ENCODE data around the gene ARHGEF3.
"Not testable (repeated sequence)": the region's sequence is repeated elsewhere in the genome, so short reads cannot be mapped to it uniquely, and the experiment has no call there.

Gene ARHGEF3

DNA sequence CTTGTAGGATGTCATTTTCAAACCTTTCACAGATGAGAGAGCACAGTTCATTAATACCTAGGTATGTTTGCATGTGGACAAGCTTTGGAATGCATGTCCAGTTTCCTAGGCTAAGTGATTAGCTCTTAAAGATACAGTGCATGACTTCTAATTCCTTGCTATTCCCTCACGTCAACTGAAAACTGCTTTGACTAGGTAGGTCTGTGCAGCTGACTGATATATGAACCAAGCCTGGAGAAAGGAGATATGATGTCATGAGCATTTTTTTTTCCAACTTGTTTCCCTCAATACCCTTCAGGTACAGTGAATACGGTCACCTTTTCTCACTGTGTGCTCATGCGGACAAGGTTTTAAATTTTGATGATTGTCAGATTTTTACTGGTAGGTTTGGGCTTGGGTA is 77.1 kb downstream of the ARHGEF3 start:
- TF ChIP-seq POLR2AphosphoS5 (IDR thresholded peaks at IDR 0.05; ENCODE audit: low read depth) (no peak), GABPA (IDR thresholded peaks at IDR 0.05; ENCODE audit: low read depth) (no peak), SPI1 (IDR thresholded peaks at IDR 0.05; ENCODE audit: borderline replicate concordance, low read depth) (no peak)
- TF ChIP-seq, protein P1, sequence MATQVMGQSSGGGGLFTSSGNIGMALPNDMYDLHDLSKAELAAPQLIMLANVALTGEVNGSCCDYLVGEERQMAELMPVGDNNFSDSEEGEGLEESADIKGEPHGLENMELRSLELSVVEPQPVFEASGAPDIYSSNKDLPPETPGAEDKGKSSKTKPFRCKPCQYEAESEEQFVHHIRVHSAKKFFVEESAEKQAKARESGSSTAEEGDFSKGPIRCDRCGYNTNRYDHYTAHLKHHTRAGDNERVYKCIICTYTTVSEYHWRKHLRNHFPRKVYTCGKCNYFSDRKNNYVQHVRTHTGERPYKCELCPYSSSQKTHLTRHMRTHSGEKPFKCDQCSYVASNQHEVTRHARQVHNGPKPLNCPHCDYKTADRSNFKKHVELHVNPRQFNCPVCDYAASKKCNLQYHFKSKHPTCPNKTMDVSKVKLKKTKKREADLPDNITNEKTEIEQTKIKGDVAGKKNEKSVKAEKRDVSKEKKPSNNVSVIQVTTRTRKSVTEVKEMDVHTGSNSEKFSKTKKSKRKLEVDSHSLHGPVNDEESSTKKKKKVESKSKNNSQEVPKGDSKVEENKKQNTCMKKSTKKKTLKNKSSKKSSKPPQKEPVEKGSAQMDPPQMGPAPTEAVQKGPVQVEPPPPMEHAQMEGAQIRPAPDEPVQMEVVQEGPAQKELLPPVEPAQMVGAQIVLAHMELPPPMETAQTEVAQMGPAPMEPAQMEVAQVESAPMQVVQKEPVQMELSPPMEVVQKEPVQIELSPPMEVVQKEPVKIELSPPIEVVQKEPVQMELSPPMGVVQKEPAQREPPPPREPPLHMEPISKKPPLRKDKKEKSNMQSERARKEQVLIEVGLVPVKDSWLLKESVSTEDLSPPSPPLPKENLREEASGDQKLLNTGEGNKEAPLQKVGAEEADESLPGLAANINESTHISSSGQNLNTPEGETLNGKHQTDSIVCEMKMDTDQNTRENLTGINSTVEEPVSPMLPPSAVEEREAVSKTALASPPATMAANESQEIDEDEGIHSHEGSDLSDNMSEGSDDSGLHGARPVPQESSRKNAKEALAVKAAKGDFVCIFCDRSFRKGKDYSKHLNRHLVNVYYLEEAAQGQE (IDR thresholded peaks at IDR 0.05; ENCODE audit: insufficient replicate concordance, low read depth): no peak
- TF ChIP-seq, protein P2, sequence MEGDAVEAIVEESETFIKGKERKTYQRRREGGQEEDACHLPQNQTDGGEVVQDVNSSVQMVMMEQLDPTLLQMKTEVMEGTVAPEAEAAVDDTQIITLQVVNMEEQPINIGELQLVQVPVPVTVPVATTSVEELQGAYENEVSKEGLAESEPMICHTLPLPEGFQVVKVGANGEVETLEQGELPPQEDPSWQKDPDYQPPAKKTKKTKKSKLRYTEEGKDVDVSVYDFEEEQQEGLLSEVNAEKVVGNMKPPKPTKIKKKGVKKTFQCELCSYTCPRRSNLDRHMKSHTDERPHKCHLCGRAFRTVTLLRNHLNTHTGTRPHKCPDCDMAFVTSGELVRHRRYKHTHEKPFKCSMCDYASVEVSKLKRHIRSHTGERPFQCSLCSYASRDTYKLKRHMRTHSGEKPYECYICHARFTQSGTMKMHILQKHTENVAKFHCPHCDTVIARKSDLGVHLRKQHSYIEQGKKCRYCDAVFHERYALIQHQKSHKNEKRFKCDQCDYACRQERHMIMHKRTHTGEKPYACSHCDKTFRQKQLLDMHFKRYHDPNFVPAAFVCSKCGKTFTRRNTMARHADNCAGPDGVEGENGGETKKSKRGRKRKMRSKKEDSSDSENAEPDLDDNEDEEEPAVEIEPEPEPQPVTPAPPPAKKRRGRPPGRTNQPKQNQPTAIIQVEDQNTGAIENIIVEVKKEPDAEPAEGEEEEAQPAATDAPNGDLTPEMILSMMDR (IDR thresholded peaks at IDR 0.05; ENCODE audit: insufficient read depth, low read length): no peak
- Histone ChIP-seq H3K4me3 (replicated peaks; ENCODE audit: insufficient read depth, low read length) (no peak overlapping the region), H3K27me3 (ENCODE audit: insufficient read depth, poor library complexity, severe bottlenecking) (no peaks in the 10 kb centered on the region), H3K27ac (replicated peaks) (no peak overlapping the region)
- no peak for DNase-seq (ENCODE audit: low read depth in 1 of 2, low spot score in 1 of 2)

DNA sequence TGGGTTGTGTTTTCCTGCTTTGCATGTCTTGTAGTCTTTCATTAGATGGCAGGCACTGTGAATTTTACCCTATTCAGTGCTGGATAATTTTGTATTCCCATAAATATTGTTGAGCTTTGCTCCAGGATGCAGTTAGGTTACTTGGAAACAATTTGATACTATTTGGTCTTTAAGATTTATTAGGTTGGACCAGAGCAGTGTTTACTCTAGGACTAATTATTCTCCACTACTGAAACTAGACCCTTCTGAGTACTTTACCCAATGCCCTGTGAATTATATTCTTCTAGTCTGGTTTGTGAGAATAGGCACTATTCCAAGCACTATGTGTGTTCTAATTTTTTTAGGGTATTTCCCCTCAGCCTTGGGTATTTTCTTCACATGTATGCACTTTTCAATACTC is 80.9 kb downstream of the ARHGEF3 start:
- no peak for DNase-seq (ENCODE audit: low read depth in 1 of 2, low spot score in 1 of 2)
- TF ChIP-seq SPI1 (IDR thresholded peaks at IDR 0.05; ENCODE audit: borderline replicate concordance, low read depth) (no peak), POLR2AphosphoS5 (IDR thresholded peaks at IDR 0.05; ENCODE audit: low read depth) (no peak), GABPA (IDR thresholded peaks at IDR 0.05; ENCODE audit: low read depth) (no peak)
- TF ChIP-seq, protein P1 (IDR thresholded peaks at IDR 0.05; ENCODE audit: insufficient replicate concordance, low read depth): no peak
- TF ChIP-seq, protein P2 (IDR thresholded peaks at IDR 0.05; ENCODE audit: insufficient read depth, low read length): no peak

GRCh38 chr3:56718809-56719208 is 82.9 kb downstream of the ARHGEF3 start:
- not testable (repeated sequence) for H3K4me3 ChIP-seq (replicated peaks; ENCODE audit: insufficient read depth, low read length); DNase-seq (ENCODE audit: low read depth in 1 of 2, low spot score in 1 of 2); H3K27me3 ChIP-seq (ENCODE audit: insufficient read depth, poor library complexity, severe bottlenecking)

More for the DNA sequence above, 80.9 kb downstream of the ARHGEF3 start:
- Histone ChIP-seq H3K27ac (replicated peaks) (no peak overlapping the region), H3K4me3 (replicated peaks; ENCODE audit: insufficient read depth, low read length) (no peak overlapping the region), H3K27me3 (ENCODE audit: insufficient read depth, poor library complexity, severe bottlenecking) (no peaks in the 10 kb centered on the region)

DNA sequence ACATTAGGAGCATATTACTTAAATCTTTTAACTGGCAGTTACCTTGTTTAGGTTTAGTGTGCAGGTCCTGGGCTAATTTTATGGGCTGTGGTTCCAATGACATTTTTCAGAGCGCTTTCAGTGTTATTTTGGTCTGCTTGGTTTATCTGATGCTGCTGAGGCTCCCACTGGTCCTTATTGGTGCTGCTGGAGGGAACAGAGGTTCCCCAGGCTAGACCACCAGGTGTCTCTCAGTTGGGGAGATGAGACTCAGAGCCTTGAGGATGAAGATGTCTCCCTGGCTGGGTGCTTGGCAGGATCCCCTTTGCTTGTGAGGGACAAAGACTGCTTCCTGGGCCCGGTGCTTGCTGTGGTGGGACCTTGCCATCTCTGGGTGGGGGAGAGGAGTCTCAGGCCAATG is 90.4 kb downstream of the ARHGEF3 start:
- Histone ChIP-seq H3K4me3 (replicated peaks; ENCODE audit: insufficient read depth, low read length) (no peak overlapping the region), H3K27me3 (ENCODE audit: insufficient read depth, poor library complexity, severe bottlenecking) (no peaks in the 10 kb centered on the region), H3K27ac (replicated peaks) (no peak overlapping the region)
- no peak for DNase-seq (ENCODE audit: low read depth in 1 of 2, low spot score in 1 of 2)
- TF ChIP-seq SPI1 (IDR thresholded peaks at IDR 0.05; ENCODE audit: borderline replicate concordance, low read depth) (no peak), GABPA (IDR thresholded peaks at IDR 0.05; ENCODE audit: low read depth) (no peak), POLR2AphosphoS5 (IDR thresholded peaks at IDR 0.05; ENCODE audit: low read depth) (no peak)
- TF ChIP-seq, protein P1 (IDR thresholded peaks at IDR 0.05; ENCODE audit: insufficient replicate concordance, low read depth): no peak
- TF ChIP-seq, protein P2 (IDR thresholded peaks at IDR 0.05; ENCODE audit: insufficient read depth, low read length): no peak

More at GRCh38 chr3:56718809-56719208, 82.9 kb downstream of the ARHGEF3 start:
- H3K27ac ChIP-seq (replicated peaks): not testable (repeated sequence)

DNA sequence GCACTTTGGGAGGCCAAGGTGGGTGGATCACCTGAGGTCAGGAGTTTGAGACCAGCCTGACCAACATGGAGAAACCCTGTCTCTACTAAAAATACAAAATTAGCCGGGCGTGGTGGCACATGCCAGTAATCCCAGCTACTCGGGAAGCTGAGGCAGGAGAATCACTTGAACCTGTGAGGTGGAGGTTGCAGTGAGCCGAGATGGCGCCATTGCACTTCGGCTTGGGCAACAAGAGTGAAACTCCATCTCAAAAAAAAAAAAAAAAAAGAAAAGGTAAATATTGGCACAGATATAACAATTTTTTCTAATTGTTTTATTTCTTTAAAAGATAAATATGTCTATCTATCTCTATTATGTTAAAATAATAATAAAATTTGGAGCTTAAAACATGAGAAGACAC is 94.3 kb downstream of the ARHGEF3 start:
- H3K27ac ChIP-seq (replicated peaks); DNase-seq (ENCODE audit: low read depth in 1 of 2, low spot score in 1 of 2); H3K27me3 ChIP-seq (ENCODE audit: insufficient read depth, poor library complexity, severe bottlenecking); H3K4me3 ChIP-seq (replicated peaks; ENCODE audit: insufficient read depth, low read length): not testable (repeated sequence)
